Cardiac fibroblast (primary cell): ENCODE measurements around the gene CYB561D1.

Experiments
- DNase-seq, 2 donors: peaks; one replicate each; pipeline versions ENCODE4 v3.0.0 to v3.0.0-alpha.2; 2010; ENCODE audit warnings: low read depth in 2 of 2
- H3K4me3 ChIP-seq, 2 donors: replicated peaks in 1 of 2; 1 replicate in 1 of 2; 2 replicates in 1 of 2; pipeline ENCODE4 v1.5.1; 2011; ENCODE audit warnings: low read depth in 2 of 2, low read length in 2 of 2, mild to moderate bottlenecking in 2 of 2, moderate library complexity in 1 of 2
- CTCF ChIP-seq: IDR thresholded peaks from one replicate; pipeline ENCODE4 v1.5.1; 2011; ENCODE audit warnings: low read depth, mild to moderate bottlenecking, low read length, inconsistent platforms

Gene CYB561D1

GRCh38 chr1:109548321-109549267, 54.7 kb downstream of the CYB561D1 start, which contains the start of gene GNAI3:
TSS of gene GNAI3 (plus strand) at chr1:109548615. CDS start at chr1:109548721, 106 bp downstream.
- TF ChIP-seq CTCF: no peak
- peak within 1 kb of the TSS; percentile 92 to 96 for H3K4me3 ChIP-seq
- DNase-seq: peak; percentile 96 to 97
